HS-5 (cell line): ENCODE results near the gene CSRP3.

Experiments
- DNase-seq: peaks from one replicate; pipeline ENCODE4 v3.0.0-alpha.2; 2012; ENCODE audit warnings: low read depth

CSRP3 gene

GRCh38 chr11:19201737-19202605 lies at the start of gene CSRP3:
Gene CSRP3, minus strand, starts transcription at chr11:19201983. Its CDS starts 9,535 bp downstream, at chr11:19192448.
- DNase-seq, result no peak

GRCh38 chr11:19251577-19251976 lies 49.8 kb upstream of the CSRP3 start:
- DNase-seq, result no peak

- no peak for DNase-seq
These were observed 45.0 kb upstream of the CSRP3 start for GRCh38 chr11:19246816-19247215.

- no peak for DNase-seq
These were observed 43.6 kb upstream of the CSRP3 start for GRCh38 chr11:19245351-19245750.

DNA sequence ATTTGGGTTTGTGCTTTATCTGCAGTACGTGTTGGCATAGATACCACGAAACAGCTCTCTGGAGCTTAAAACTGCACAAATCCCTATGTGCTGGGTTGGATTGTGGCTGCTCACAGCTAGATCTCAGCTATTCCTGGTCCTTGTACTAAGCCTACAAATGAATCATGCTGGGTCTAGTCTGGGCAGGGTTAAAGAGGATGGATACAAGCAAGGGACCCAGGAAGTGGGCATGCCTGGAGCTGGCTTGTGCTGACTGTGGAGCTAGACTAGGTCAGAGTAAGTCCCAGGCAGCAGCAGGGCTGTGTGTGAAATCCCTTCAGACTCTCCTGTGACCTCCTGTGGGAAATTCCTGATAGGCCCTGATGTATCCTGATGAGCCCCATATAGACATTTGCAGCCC lies 42.8 kb upstream of the CSRP3 start:
- DNase-seq, result no peak

DNA sequence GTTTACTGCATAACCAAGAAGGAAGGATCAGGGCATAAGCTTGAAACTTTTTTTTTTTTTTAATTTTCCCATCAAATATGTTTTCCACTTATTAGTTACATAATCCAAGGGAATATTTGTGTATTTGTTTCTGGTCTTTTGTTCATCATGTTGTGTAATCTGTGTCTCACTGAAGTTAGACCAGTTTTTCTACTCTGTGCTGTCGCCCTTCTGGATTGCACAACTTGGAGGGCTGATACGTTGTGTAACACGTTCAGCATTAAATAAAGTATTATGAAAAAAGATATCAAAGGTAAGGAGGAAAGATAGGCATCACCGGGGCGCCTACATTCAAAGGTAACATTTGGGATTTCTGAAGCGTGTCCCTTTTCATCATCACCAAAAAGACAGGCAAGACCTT lies 42.3 kb upstream of the CSRP3 start:
- DNase-seq, result no peak

DNA sequence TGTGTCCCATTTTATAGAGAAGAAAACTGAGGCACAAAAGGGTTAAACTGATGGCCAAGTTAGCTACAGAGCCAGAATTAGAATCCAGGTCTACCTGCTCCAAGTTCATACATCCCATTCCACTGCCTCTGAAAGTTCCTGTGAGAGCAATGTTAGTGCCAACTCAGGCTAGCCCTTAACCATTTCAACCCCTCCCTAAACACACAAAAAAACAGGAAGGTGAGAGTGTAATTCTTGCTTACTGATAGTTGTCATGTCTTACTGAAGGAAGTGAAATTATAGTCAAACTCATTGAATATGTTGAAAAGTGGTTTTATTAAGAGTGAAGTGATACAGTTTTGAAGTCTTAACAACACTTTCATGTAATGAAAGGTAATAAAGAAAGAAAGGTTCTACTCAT lies 41.8 kb upstream of the CSRP3 start:
- DNase-seq, result no peak

GRCh38 chr11:19243143-19243542 lies 41.4 kb upstream of the CSRP3 start:
- DNase-seq, result no peak

DNA sequence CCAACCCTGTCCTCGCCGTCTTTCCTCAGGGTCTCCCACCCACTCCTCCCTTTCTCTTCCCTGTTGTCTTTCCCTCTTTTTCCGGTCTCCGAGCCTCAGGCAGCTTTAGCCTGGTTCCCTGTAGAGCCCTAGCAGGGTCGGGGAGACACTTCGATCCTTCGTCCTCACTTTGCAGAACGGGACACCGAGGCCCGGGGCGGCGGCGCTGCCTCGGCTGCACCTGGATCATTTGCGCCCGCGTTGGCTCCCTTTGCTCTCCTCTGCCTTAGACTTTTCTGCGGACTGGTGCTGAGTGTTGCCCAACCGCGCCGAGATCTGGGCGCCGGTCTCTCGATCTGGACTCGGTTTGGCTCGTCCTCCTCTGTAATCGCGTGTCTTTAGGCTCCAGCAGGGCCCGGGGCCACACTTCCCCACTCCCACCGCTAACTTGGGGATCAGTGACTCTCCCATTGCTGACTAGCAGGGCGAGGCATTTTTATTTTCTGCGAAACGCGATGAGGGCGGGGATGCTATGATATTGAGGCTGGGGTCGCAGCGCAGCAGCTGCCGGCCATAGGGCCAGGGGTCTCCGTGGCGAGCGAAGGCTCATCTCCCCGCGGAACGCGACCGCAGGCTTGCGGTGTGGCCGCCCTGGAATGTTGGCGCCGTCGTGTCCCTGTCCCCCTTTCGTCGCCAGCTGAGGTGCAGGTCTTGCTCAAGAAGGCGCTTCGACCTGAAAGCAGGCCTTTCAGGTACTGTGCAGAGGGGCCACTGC lies 40.6 kb upstream of the CSRP3 start:
- no peak for DNase-seq

DNA sequence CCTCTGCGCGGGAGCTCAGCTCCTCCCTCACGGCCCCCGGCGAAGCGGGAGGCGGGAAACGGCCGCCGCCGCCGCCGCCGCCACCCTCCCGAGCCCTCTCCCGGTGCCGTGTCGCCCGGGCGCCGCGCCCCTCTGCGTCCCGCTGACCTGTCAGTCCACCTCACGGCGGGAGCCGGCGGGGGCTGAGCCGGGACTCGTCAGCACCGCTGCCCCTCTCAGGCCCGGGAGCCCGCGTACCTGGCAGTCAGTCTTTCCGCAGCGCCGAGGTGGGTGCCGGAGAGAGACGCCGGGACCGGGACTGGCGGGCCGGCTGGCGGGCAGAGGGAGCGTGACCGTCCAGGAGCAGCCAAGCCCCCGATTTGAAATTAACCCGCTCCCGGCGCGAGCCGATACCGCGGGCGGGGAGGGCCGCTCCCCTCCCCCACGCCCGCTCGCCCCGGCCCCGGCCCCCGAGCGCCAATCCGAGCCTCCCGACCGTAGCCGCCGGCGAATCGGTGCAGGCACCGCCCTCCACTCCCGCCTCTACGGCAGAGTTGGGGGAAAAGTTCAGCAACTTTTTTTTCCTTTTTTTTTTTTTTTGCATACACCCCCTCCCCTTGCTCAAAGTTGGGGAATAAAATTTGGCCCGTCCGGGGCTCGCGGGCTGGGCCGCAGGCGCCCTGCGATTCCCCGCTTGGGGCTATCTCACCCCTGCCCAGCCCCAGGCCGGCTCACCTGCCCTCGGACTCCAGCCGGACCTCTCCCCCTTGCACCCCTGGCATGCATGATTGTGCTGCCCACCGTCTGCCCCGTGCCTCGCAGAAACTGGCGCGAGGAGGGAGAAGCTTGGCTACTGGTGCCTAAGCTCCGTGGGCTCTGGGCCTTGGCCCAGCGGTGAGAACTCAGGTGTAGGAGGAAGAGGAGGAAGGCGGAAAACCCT lies 39.7 kb upstream of the CSRP3 start:
- no peak for DNase-seq

DNA sequence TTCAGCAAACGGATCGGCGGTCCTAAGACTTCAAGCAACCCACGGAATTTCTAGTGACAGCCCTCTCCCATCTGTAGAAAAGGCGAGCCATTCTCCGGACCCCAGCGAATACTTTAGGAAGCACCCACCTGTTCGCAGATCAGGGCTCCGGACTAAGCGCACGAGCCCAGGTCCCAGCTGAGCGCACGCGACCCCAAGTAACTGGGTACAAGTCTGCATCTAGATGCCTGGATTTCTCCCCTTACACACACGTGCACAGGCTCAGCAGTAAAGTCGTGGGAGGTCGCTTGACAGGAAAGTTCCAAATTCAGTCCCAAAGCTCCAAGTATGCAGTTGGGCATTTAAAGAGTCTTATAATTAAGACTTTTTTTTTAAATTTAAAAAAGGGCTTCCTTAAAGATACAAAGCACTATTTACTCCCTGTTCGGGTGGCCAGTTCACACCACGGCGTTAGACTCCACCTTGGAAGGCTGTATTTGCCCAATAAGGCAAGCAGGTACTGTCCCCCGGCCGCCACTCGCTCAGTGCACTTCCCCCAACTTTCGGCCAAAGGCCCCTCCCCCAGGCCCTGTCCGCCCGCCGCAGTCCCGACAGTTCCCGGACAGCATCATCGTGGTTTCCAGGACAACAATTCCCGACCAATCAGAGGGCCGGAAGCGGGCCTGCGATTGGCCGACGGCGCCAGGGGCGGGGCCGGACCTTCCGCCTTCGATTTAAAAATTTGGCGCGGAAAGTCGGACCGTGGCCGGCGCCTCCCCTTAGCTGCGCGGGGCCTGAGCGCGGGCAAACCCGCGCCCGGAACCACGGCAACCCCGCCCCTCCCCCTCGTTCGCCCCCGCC lies 38.9 kb upstream of the CSRP3 start, which contains the start of gene E2F8:
E2F8 (minus strand) TSS at position 526 of the 840 bp plus-strand sequence. CDS start 824 bp downstream, outside the sequence.
- peak; percentile 72 for DNase-seq

DNA sequence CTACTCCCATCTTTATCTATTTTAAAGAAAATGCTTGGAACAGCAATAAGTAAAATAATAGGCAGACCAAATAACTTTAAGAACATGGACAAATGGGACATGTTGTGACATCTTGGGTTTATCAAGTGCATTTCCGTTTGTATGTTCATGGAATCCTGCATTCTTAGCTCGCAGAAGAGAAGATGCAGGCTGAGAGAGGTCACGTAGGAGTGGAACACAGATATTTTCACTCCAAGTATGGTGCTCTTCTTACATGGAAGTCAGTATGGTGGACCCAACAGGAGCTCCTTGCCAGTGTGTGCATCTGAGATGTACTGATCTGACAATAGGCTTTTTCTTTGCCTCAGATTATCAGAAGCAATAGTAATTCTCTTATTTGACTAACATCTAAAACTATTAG lies 37.3 kb upstream of the CSRP3 start:
- no peak for DNase-seq

DNA sequence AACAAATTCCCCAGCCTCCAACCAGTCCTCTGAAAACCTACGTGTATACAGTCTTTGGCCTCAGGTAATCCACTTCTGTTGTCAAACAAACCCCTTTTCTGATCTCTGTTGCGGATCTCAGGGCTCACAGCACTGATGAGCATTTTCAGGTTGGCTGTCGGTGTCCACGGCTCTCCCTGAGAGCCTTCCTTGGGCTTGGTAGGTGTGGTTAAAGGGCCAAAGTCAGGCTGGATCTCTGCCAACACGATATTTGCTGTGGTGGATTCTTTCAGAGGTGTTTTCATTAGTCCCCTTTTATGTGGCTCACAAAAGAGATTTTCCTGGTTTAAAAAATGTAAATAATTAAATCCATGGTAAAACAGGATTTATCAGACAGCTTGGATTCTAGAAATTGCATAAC lies 36.0 kb upstream of the CSRP3 start:
- no peak for DNase-seq

- no peak for DNase-seq
These were observed 35.6 kb upstream of the CSRP3 start for GRCh38 chr11:19237381-19237780.

DNA sequence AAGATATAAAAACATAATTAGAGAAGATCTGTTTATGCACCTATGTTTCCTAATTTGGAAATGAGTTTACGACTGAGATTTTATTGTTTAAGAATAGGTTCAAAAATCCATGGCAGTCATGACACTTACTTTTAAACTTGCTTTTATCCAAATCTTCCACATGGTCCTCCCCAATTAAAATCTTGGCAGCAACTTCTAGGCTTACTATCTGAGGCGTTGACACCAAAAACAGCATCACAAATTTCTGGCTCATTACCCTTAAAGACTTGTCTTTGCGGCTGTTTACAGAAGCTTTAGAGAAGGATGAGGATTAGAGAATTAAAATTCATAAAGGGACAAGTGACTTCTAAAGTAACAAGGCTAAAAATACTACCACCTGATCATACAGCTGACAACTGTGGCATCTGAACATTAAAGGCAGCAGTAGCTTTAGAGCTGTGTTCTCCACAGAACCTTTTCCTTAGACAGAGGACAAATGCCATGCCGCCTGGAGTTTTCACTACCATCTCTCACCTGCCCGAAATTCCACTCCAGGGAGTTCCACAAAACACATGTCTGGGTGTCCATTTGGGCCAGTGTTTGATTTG lies 32.5 kb upstream of the CSRP3 start:
- DNase-seq, result no peak

DNA sequence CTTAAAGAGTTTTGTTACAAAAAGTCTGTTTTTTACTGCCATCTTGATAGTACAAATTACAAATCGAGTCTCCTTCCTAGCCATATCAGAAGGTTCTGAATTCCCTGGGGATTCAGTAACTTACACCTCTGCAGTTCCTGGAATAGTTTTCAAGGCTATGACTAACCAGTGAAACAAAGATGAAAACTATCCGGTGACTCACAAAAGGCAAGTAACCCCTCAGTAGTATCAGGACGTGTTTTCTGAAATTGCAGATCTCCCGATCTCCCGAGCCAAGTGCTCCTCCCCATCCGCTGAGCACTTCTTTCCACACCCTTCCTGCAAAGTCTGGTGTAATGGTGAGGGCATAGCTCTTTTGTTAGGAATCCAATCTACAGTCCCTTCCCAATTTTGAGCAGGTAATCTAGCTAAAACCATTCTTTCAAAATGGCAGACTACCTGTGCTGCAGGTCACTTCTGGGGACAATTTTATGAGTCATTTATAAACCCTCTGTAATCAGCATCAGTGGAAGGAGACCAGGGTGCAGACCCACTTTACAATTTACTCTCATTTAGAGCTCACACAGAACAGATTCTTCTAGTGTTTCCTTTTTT lies 31.2 kb upstream of the CSRP3 start:
- DNase-seq, result peak; percentile 86

- no peak for DNase-seq
These were observed 27.9 kb upstream of the CSRP3 start for GRCh38 chr11:19229671-19230070.

DNA sequence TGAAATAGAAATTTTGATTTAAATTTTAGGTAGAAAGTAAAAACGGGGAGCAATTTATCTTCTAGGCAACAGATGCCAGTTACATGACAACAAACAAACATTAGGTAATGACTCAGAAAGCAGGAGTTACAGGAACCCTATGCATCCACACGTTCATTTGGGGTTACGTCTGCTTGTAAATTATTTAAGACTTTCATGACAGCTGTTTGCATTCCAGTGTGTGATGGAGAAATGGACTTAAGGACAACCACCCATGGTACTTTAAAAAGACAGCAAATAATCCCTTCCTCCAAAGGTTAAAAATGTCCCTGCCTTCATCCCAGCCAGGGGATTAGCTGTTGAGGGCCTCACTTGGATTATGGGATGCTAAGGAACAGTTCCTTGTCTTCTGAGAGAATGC lies 27.2 kb upstream of the CSRP3 start:
- DNase-seq, result no peak

GRCh38 chr11:19226378-19227195 lies 24.8 kb upstream of the CSRP3 start:
- no peak for DNase-seq

GRCh38 chr11:19225581-19225980 lies 23.8 kb upstream of the CSRP3 start:
- no peak for DNase-seq
